GM19239 (cell line): ENCODE measurements around the gene FGF21.
"Not testable (repeated sequence)": the region's sequence is repeated elsewhere in the genome, so short reads cannot be mapped to it uniquely, and the experiment has no call there.

Experiments used
- DNase-seq: peaks from one replicate; pipeline ENCODE4 v3.0.0; 2011; ENCODE audit warnings: low spot score; ENCODE audit not compliant: insufficient read length
- FAIRE-seq: peaks from 2 replicates; lab custom pipeline; 2011; peaks lifted over from hg19 to GRCh38; lab: Jason Lieb, UNC

FGF21 gene

GRCh38 chr19:48750771-48751504 is 4.4 kb upstream of the FGF21 start:
- DNase-seq = no peak
- FAIRE-seq = no peak

DNA sequence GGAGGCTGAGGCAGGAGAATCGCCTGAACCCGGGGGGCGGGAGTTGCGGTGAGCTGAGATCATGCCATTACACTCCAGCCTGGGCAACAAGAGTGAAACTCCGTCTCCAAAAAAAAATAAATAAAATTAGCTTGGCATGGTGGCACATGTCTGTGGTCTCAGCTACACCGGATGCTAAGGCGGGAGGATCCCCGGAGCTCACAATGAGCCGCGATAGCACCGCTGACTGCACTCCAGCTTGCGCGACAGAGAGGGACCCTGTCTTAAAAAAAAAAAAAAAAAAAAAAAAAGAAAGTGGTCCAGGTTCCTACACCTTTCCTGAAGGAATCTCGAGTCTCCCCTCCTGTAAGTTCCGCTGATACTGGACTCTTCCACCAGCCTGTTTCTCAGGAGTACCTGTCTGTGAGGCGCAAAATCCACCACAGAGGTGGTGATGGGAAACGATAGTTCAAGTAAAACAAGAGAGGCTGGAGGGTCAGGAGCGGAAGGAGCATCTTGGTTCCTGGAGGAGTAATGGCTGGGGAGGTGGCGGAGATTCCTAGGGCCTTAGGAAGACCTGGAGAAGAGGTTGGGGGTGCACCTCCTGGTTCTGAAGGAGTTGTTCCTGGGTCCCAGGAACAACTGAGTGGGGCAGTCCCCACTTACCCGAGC is 3.4 kb upstream of the FGF21 start:
- FAIRE-seq = no peak
- DNase-seq = no peak

DNA sequence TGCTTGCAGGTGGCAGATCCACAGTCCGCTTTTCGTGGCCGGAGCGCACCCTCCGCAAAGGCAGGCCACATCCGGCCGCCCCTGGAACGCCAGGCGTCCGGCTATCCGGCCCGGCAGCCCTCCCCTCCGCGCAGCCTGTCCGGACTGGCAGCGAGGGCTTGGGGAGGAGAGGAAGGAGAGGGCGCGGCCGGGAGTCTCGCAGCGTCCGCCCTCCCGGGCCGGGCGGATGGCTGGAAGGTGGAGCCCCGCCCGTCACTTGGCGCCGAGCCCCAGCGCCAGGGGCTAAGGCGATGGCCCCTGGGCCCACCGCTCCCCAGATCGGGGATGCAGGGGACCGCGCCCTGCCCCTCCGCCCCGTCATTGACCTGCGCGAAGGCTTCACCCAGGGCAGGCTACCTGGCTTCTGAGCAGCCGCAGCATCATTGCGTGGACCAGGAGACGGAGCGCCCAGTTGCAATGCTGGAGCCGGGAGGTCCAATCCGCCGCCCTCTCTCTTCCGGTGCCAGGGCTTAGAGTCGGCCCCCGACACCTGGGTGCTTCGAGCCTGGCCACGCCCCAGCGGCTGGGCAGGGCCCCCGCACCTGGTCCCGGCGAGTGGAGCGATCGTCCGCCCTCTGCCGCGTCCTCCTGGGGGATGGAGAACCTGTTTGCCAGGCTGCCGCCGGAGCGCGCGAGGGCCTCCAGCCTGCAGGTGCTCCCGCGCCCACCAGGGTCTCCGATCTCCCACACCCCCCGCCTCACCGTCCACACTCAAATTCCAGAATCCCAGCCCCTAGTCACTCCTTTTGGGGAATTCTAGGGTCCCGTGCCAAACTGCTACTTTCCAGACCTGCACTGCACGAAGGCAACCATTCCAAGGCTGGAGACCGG is 2.6 kb upstream of the FGF21 start, which contains the start of gene FUT1:
Gene FUT1 (minus strand): TSS at position 146 of the 870 bp plus-strand sequence. CDS start 1,360 bp downstream, outside the sequence.
- DNase-seq (peak; percentile 47), FAIRE-seq (no peak)

DNA sequence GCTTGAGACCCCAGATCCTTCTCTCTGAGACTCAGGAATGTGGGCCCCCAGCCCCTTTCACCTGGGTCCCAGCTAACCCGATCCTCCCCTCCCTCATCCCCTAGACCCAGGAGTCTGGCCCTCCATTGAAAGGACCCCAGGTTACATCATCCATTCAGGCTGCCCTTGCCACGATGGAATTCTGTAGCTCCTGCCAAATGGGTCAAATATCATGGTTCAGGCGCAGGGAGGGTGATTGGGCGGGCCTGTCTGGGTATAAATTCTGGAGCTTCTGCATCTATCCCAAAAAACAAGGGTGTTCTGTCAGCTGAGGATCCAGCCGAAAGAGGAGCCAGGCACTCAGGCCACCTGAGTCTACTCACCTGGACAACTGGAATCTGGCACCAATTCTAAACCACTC is 463 bp downstream of the FGF21 start:
- no peak for FAIRE-seq
- DNase-seq = no peak

DNA sequence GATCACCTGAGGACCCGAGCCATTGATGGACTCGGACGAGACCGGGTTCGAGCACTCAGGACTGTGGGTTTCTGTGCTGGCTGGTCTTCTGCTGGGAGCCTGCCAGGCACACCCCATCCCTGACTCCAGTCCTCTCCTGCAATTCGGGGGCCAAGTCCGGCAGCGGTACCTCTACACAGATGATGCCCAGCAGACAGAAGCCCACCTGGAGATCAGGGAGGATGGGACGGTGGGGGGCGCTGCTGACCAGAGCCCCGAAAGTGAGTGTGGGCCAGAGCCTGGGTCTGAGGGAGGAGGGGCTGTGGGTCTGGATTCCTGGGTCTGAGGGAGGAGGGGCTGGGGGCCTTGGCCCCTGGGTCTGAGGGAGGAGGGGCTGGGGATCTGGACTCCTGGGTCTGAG is 888 bp downstream of the FGF21 start:
- FAIRE-seq (no peak), DNase-seq (no peak)

GRCh38 chr19:48756686-48757085 is 1.4 kb downstream of the FGF21 start:
- DNase-seq (no peak), FAIRE-seq (no peak)

GRCh38 chr19:48757089-48757675 is 1.9 kb downstream of the FGF21 start:
- no peak for DNase-seq
- FAIRE-seq = no peak

DNA sequence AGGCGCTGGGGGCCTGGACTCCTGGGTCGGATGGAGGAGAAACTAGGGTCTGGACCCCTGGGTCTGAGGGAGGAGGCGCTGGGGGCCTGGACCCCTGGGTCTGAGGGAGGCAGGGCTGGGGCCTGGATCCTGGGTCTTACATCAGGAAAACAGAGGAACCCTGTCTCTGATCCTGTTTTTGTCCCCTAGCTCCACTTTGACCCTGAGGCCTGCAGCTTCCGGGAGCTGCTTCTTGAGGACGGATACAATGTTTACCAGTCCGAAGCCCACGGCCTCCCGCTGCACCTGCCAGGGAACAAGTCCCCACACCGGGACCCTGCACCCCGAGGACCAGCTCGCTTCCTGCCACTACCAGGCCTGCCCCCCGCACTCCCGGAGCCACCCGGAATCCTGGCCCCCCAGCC is 2.4 kb downstream of the FGF21 start:
- FAIRE-seq (no peak), DNase-seq (no peak)

DNA sequence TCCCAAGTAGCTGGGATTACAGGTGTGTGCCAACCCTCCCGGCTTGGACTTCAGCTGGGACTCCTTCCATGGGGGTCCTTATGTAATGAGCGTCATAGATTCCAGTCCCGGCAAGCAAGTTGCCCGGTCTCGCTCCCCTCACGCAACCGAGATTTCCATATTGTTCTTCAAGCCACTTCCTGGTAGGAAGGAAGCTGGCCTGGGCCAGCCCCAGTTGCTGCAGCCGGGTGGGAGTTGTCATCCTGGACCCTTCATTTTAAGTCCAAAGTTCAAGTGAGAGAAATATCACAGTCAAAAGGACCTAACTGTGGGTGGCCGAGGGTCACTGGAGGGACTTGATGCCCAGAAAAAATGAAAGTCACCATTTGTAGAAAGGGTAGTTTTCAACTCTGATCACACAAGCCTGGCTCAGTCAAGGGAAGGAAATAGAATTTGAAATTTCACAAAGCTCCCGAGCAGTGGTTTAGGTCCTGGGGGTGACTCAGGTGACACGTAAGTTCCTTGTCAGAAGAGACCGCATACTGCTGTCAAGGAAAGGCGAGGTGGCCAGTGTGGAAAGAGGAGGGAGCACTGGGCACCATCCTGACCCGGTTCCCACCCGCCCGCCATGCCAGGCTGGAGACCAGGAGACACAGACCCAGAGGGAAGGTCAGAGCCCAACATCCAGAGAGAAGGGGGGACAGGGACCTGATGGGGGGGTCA is 5.3 kb downstream of the FGF21 start:
- DNase-seq = no peak
- FAIRE-seq = no peak

- DNase-seq, FAIRE-seq: not testable (repeated sequence)
Measured at GRCh38 chr19:48765816-48766215, 10.5 kb downstream of the FGF21 start.

- not testable (repeated sequence) for DNase-seq, FAIRE-seq
Measured at GRCh38 chr19:48768171-48768753, 12.9 kb downstream of the FGF21 start.

- FAIRE-seq (no peak), DNase-seq (no peak)
Measured at GRCh38 chr19:48768994-48769713, 13.8 kb downstream of the FGF21 start.

- FAIRE-seq = no peak
- DNase-seq = no peak
Measured at GRCh38 chr19:48770266-48770665, 14.9 kb downstream of the FGF21 start.

- DNase-seq (no peak), FAIRE-seq (no peak)
Measured at GRCh38 chr19:48770734-48771472, 15.6 kb downstream of the FGF21 start.

DNA sequence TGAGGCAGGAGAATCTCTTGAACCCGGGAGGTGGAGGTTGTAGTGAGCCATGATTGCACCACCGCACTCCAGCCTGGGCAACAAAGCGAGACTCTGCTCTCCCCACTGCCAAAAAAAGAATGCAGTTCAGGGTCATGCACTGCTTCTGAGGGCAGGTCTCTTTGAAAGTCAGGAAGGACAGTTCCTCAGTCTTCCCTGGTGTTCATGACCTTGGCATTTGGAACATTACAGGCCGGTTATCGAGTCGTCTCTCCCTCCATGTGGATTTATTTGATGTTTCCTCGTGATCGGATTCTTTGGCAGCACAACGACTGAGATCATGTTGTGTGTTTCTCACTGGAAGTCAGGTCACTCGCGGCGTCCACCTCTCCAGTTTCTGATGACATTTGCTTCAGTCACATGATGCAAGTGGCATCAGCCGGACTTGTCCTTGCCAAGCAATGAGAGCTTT is 17.2 kb downstream of the FGF21 start:
- FAIRE-seq (no peak), DNase-seq (no peak)

GRCh38 chr19:48777139-48777538 is 21.8 kb downstream of the FGF21 start:
- DNase-seq (no peak), FAIRE-seq (no peak)

DNA sequence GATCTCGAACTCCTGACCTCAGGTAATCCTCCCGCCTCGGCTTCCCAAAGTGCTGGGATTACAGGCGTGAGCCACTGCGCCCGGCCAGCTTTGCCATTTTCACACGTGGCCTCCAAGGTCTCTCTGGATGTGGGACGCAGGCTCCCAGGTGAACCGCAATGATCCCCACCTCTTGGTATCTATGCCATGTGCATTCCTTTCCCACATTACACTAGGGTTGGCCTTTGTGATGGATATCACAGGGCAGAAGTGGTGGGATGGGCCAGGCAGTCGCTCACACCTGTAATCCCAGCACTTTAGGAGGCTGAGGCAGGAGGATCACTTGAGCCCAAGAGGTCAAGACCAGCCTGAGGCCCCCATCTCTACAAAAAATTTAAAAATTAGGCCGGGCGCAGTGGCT is 22.4 kb downstream of the FGF21 start:
- no peak for FAIRE-seq
- DNase-seq = no peak

- DNase-seq (no peak), FAIRE-seq (no peak)
Measured at GRCh38 chr19:48779636-48780035, 24.3 kb downstream of the FGF21 start.
